WTC11 (cell line): Measurements from ENCODE around the gene ENDOV. TPM values are rescaled to one million over a fixed set of nuclear protein-coding genes. Genes with fewer than 3 reads are reported as not detected.

Experiments used
- ATAC-seq: fragments of 200-7000 bp; cut with Tn5 transposase; 2 replicates; pipeline ENCODE4 v1.10.0; 2021; ENCODE audit warnings: mild to moderate bottlenecking, moderate library complexity
- CTCF ChIA-PET: fragments of 300-600 bp; sonication (Branson Sonifier 250); formaldehyde crosslinking; loops from one replicate; lab custom pipeline; 2021; ENCODE audit warnings: antibody characterized with exemption; lab: Charles Lee
- POLR2A ChIA-PET: fragments of 350-600 bp; sonication (Branson Sonifier 250); formaldehyde crosslinking; loops from one replicate; lab custom pipeline; 2021; ENCODE audit warnings: antibody characterized with exemption; lab: Charles Lee
- DNase-seq: peaks from one replicate; pipeline ENCODE4 v3.0.0; 2021; ENCODE audit warnings: low spot score
- H3K27ac Mint-ChIP-seq: 2 replicates; pipeline ENCODE4 v1.8.0; 2021; ENCODE audit warnings: mixed read lengths
- H3K27me3 Mint-ChIP-seq: 2 replicates; pipeline ENCODE4 v1.8.0; 2021; ENCODE audit warnings: low read depth, mild to moderate bottlenecking, moderate library complexity, mixed read lengths
- H3K36me3 Mint-ChIP-seq: 2 replicates; pipeline ENCODE4 v1.8.0; 2021; ENCODE audit warnings: mixed read lengths
- H3K4me1 Mint-ChIP-seq: 2 replicates; pipeline ENCODE4 v1.8.0; 2022; ENCODE audit warnings: mixed read lengths
- H3K4me3 Mint-ChIP-seq: 2 replicates; pipeline ENCODE4 v1.8.0; 2021; ENCODE audit warnings: mild to moderate bottlenecking, moderate library complexity, mixed read lengths
- H3K9me3 Mint-ChIP-seq: 2 replicates; pipeline ENCODE4 v1.8.0; 2021; ENCODE audit warnings: mixed read lengths
- CBFB ChIP-seq: sonication (generic); formaldehyde crosslinking; IDR thresholded peaks from 2 replicates; pipeline ENCODE4 v1.8.1; 2022; ENCODE audit warnings: mild to moderate bottlenecking, low read depth, missing genetic modification reagents
- ESRRA ChIP-seq: sonication (generic); formaldehyde crosslinking; IDR thresholded peaks from 2 replicates; pipeline ENCODE4 v1.8.1; 2022; ENCODE audit warnings: mild to moderate bottlenecking, missing genetic modification reagents, borderline replicate concordance
- FOXK1 ChIP-seq: sonication (generic); formaldehyde crosslinking; IDR thresholded peaks from 2 replicates; pipeline ENCODE4 v1.8.0; 2022; ENCODE audit warnings: mild to moderate bottlenecking, moderate library complexity, missing genetic modification reagents
- HMGA2 ChIP-seq: fragments of 250-450 bp; sonication (Bioruptor Pico); IDR thresholded peaks from 2 replicates; pipeline ENCODE4 v1.4.0; 2021; ENCODE audit warnings: mild to moderate bottlenecking, moderate library complexity
- KAT7 ChIP-seq: sonication (generic); formaldehyde crosslinking; IDR thresholded peaks from 2 replicates; pipeline ENCODE4 v1.8.1; 2023; ENCODE audit warnings: missing genetic modification reagents, mild to moderate bottlenecking, borderline replicate concordance
- MXD4 ChIP-seq: fragments of 250-450 bp; sonication (Bioruptor Pico); IDR thresholded peaks from 2 replicates; pipeline ENCODE4 v1.8.0; 2021; ENCODE audit warnings: mild to moderate bottlenecking, moderate library complexity, borderline replicate concordance
- NR2C2 ChIP-seq: sonication (generic); formaldehyde crosslinking; IDR thresholded peaks from 2 replicates; pipeline ENCODE4 v1.8.0; 2022; ENCODE audit warnings: mild to moderate bottlenecking, missing genetic modification reagents
- PRRX2 ChIP-seq: fragments of 250-450 bp; sonication (Bioruptor Pico); IDR thresholded peaks from 2 replicates; pipeline ENCODE4 v1.8.0; 2021; ENCODE audit warnings: mild to moderate bottlenecking
- SOX15 ChIP-seq: fragments of 250-450 bp; sonication (Bioruptor Pico); IDR thresholded peaks from 2 replicates; pipeline ENCODE4 v1.9.0; 2021; ENCODE audit warnings: mild to moderate bottlenecking
- SP1 ChIP-seq: sonication (generic); formaldehyde crosslinking; conservative IDR thresholded peaks from 2 replicates; pipeline ENCODE4 v1.8.1; 2022; ENCODE audit warnings: missing genetic modification reagents
- TEAD1 ChIP-seq: sonication (generic); formaldehyde crosslinking; IDR thresholded peaks from 2 replicates; pipeline ENCODE4 v1.8.0; 2022; ENCODE audit warnings: mild to moderate bottlenecking, missing genetic modification reagents
- ZBTB21 ChIP-seq: sonication (generic); formaldehyde crosslinking; IDR thresholded peaks from 2 replicates; pipeline ENCODE4 v1.8.1; 2023; ENCODE audit warnings: mild to moderate bottlenecking, missing genetic modification reagents, borderline replicate concordance
- ZNF396 ChIP-seq: fragments of 250-450 bp; sonication (Bioruptor Pico); IDR thresholded peaks from 2 replicates; pipeline ENCODE4 v1.8.0; 2021; ENCODE audit warnings: mild to moderate bottlenecking, moderate library complexity, borderline replicate concordance
- ZNF671 ChIP-seq: fragments of 250-450 bp; sonication (Bioruptor Pico); IDR thresholded peaks from 2 replicates; pipeline ENCODE4 v1.8.0; 2021; ENCODE audit warnings: mild to moderate bottlenecking
- total RNA-seq: library from RNA; stranded (reverse); gene quantifications from 3 replicates; pipeline ENCODE4 v1.2.3, GENCODE V29; 2021
- TF ChIP-seq, protein P1 (sequence below): sonication (generic); formaldehyde crosslinking; IDR thresholded peaks from 2 replicates; pipeline ENCODE4 v1.8.0; 2022; ENCODE audit warnings: mild to moderate bottlenecking, missing genetic modification reagents
- TF ChIP-seq, protein P2 (sequence below): sonication (generic); formaldehyde crosslinking; IDR thresholded peaks from 2 replicates; pipeline ENCODE4 v1.8.1; 2023; ENCODE audit warnings: mild to moderate bottlenecking, missing genetic modification reagents
- TF ChIP-seq, protein P3 (sequence below): sonication (generic); formaldehyde crosslinking; IDR thresholded peaks from 2 replicates; pipeline ENCODE4 v1.8.0; 2023; ENCODE audit warnings: missing genetic modification reagents
- TF ChIP-seq, protein P4 (sequence below): sonication (generic); formaldehyde crosslinking; IDR thresholded peaks from 2 replicates; pipeline ENCODE4 v1.8.1; 2023; ENCODE audit warnings: mild to moderate bottlenecking, moderate library complexity, missing genetic modification reagents

The ENDOV gene
- total RNA-seq, 1 experiment from 2014 or later, result 25.2 TPM

DNA sequence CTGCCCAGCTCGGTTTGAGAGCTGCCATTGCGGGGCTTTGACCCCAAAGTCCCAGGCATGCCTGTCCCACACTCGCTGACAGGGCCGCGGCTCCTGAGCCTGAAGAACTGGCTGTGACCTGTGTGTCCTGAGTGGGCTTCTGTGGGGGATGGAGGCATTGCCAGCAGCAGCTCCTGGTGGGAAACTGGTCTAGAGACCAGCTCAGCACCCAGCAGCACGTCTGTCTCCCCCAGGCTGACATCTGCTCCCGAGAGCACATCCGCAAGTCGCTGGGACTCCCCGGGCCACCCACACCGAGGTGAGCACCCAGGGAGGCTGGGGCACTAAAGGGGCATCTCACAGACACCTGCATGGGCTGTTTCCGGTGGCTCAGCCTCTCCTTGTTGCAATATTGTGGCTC is 13.4 kb downstream of the ENDOV start:
- H3K4me1 Mint-ChIP-seq, result 0 out of 2 replicates have a peak, but pooled peaks cover 3% of the 10 kb centered on the region
- H3K4me3 Mint-ChIP-seq, result no peak overlapping the region
- H3K27ac Mint-ChIP-seq, result no peak overlapping the region
- no peak for ATAC-seq
- TF ChIP-seq SOX15 (CRISPR knock-in tag) (no peak), FOXK1 (CRISPR knock-in tag) (no peak), ESRRA (CRISPR knock-in tag) (no peak), NR2C2 (CRISPR knock-in tag) (no peak), CBFB (CRISPR knock-in tag) (no peak), SP1 (CRISPR knock-in tag) (no peak), HMGA2 (no peak), KAT7 (no peak)
- TF ChIP-seq, protein P1, sequence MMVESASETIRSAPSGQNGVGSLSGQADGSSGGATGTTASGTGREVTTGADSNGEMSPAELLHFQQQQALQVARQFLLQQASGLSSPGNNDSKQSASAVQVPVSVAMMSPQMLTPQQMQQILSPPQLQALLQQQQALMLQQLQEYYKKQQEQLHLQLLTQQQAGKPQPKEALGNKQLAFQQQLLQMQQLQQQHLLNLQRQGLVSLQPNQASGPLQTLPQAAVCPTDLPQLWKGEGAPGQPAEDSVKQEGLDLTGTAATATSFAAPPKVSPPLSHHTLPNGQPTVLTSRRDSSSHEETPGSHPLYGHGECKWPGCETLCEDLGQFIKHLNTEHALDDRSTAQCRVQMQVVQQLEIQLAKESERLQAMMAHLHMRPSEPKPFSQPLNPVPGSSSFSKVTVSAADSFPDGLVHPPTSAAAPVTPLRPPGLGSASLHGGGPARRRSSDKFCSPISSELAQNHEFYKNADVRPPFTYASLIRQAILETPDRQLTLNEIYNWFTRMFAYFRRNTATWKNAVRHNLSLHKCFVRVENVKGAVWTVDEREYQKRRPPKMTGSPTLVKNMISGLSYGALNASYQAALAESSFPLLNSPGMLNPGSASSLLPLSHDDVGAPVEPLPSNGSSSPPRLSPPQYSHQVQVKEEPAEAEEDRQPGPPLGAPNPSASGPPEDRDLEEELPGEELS (CRISPR knock-in tag), result no peak
- TF ChIP-seq, protein P2, sequence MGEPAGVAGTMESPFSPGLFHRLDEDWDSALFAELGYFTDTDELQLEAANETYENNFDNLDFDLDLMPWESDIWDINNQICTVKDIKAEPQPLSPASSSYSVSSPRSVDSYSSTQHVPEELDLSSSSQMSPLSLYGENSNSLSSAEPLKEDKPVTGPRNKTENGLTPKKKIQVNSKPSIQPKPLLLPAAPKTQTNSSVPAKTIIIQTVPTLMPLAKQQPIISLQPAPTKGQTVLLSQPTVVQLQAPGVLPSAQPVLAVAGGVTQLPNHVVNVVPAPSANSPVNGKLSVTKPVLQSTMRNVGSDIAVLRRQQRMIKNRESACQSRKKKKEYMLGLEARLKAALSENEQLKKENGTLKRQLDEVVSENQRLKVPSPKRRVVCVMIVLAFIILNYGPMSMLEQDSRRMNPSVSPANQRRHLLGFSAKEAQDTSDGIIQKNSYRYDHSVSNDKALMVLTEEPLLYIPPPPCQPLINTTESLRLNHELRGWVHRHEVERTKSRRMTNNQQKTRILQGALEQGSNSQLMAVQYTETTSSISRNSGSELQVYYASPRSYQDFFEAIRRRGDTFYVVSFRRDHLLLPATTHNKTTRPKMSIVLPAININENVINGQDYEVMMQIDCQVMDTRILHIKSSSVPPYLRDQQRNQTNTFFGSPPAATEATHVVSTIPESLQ (CRISPR knock-in tag), result no peak
- TF ChIP-seq, protein P3, sequence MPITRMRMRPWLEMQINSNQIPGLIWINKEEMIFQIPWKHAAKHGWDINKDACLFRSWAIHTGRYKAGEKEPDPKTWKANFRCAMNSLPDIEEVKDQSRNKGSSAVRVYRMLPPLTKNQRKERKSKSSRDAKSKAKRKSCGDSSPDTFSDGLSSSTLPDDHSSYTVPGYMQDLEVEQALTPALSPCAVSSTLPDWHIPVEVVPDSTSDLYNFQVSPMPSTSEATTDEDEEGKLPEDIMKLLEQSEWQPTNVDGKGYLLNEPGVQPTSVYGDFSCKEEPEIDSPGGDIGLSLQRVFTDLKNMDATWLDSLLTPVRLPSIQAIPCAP (CRISPR knock-in tag), result no peak
- TF ChIP-seq, all 79 proteins: peak for 0
- Mint-ChIP-seq H3K27me3 (no peaks in the 10 kb centered on the region; the same call in 1 of the 2 replicates), H3K36me3 (no peaks in the 10 kb centered on the region), H3K9me3 (no peaks in the 10 kb centered on the region)
- ChIA-PET CTCF (interaction anchor here (1.4 to 2.1 kb wide), 8 partner anchors 27 to 222 kb away, joined by 4 to 34 read pairs (median 12); no protein-coding TSS in a partner anchor), POLR2A (no interaction called here)
- no peak for DNase-seq

DNA sequence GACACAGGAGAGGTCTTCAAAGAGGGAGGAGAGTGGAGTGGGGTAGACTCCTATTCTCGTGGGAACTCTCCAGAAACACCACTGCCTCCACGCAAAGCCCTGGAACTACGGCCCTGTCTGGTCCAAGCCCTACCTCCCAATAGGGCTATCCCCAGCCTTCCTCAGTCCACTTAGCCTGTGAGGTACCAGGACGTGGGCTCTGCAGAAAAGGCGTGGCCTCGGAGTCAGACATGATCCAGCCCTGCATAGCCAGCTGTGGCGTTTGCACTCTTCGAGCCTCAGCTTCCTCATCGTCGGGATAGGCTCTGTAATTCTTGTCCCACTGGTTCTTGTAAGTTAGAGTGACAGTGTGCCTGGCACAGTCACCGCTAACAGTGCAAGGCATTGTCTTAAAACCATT is 13.8 kb downstream of the ENDOV start:
- H3K9me3 Mint-ChIP-seq, result no peaks in the 10 kb centered on the region
- H3K4me1 Mint-ChIP-seq, result 0 out of 2 replicates have a peak, but pooled peaks cover 3% of the 10 kb centered on the region
- H3K27me3 Mint-ChIP-seq, result no peaks in the 10 kb centered on the region; the same call in 1 of the 2 replicates
- H3K36me3 Mint-ChIP-seq, result no peaks in the 10 kb centered on the region
- no peak for DNase-seq
- no peak for ATAC-seq
- H3K27ac Mint-ChIP-seq, result no peak overlapping the region
- ChIA-PET POLR2A (no interaction called here), CTCF (interaction anchor here (1.4 kb wide), 1 partner anchor 221 kb away, joined by 4 read pairs; no protein-coding TSS in a partner anchor)
- TF ChIP-seq NR2C2 (CRISPR knock-in tag) (no peak), ZNF671 (CRISPR knock-in tag) (no peak), PRRX2 (CRISPR knock-in tag) (no peak), ZBTB21 (CRISPR knock-in tag) (no peak), TEAD1 (no peak), ZNF396 (CRISPR knock-in tag) (no peak), MXD4 (CRISPR knock-in tag) (no peak)
- TF ChIP-seq, protein P4, sequence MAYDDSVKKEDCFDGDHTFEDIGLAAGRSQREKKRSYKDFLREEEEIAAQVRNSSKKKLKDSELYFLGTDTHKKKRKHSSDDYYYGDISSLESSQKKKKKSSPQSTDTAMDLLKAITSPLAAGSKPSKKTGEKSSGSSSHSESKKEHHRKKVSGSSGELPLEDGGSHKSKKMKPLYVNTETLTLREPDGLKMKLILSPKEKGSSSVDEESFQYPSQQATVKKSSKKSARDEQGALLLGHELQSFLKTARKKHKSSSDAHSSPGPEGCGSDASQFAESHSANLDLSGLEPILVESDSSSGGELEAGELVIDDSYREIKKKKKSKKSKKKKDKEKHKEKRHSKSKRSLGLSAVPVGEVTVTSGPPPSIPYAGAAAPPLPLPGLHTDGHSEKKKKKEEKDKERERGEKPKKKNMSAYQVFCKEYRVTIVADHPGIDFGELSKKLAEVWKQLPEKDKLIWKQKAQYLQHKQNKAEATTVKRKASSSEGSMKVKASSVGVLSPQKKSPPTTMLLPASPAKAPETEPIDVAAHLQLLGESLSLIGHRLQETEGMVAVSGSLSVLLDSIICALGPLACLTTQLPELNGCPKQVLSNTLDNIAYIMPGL (CRISPR knock-in tag), result no peak
- H3K4me3 Mint-ChIP-seq, result no peak overlapping the region
